GM12891 (cell line): ENCODE data around the gene HIRA.
"Not testable (repeated sequence)": the region's sequence is repeated elsewhere in the genome, so short reads cannot be mapped to it uniquely, and the experiment has no call there.

Experiments
- DNase-seq: peaks from one replicate; pipeline ENCODE4 v3.0.0; 2011; ENCODE audit warnings: low spot score; ENCODE audit not compliant: insufficient read length
- FAIRE-seq: peaks from 2 replicates; lab custom pipeline; 2011; peaks lifted over from hg19 to GRCh38; lab: Jason Lieb, UNC
- PAX5 ChIP-seq: IDR thresholded peaks from 2 replicates; pipeline ENCODE4 v1.6.1; 2011; ENCODE audit warnings: low read length, moderate library complexity, mild to moderate bottlenecking; ENCODE audit not compliant: insufficient read depth, severe bottlenecking
- POLR2A ChIP-seq: IDR thresholded peaks from 2 replicates; pipeline ENCODE4 v1.6.1; 2011; ENCODE audit warnings: low read depth, low read length, control low read depth
- POLR2AphosphoS5 ChIP-seq: IDR thresholded peaks from 2 replicates; pipeline ENCODE4 v1.6.1; 2011; ENCODE audit warnings: low read depth, low read length, control low read depth
- POU2F2 ChIP-seq: IDR thresholded peaks from 2 replicates; pipeline ENCODE4 v1.6.1; 2011; ENCODE audit warnings: low read depth, mild to moderate bottlenecking, control low read depth, low read length, moderate library complexity
- SPI1 ChIP-seq: IDR thresholded peaks from 2 replicates; pipeline ENCODE4 v1.6.1; 2011; ENCODE audit warnings: low read depth, low read length, control low read depth
- TAF1 ChIP-seq: IDR thresholded peaks from 2 replicates; pipeline ENCODE4 v1.6.1; 2011; ENCODE audit warnings: low read depth, low read length, control low read depth

The HIRA gene

GRCh38 chr22:19442166-19442565 is 10.6 kb upstream of the HIRA start:
- DNase-seq, result no peak
- no peak for FAIRE-seq
- TF ChIP-seq POU2F2 (no peak), POLR2AphosphoS5 (peak; percentile 20; the same call in 1 of the 2 replicates)

DNA sequence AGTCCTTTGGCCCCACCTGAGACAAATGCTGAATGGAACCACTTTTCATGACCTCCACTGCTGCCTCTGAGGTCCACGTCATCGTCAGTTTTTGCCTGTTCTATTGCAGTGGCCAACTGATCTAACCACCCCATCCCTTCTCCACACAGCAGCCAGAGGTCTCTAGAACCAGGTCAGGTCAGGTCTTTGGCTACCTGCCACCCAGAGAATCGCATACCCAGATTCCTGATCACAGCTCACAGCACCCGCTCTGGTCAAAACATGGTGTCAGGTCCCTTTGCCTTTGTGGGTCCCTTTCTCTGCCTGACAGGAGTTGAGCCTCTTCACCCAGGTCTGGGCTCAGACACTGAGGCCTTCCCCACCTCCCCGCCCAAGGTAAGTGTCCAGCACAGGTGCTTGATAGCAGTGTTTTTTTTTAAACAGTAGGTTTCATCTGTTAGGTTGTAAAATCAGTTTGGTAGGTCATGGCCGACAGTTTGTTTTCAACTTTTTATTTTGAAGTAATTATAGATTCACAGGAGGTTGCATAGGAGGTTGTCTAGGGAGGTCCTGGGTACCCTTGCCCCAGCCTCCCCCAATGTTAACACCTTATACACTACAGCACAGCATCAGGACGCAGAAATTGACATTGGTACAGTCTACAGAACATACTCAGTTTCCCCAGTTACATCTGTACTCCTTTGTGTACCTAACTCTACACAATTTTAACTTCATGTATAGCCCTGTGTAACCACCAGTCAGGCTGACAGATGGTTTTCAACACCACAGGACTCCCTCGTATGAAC is 9.1 kb upstream of the HIRA start:
- TF ChIP-seq POLR2A (0 out of 2 replicates have a peak, but pooled peaks have one; percentile 29), POLR2AphosphoS5 (no peak)
- FAIRE-seq (no peak), DNase-seq (no peak)

DNA sequence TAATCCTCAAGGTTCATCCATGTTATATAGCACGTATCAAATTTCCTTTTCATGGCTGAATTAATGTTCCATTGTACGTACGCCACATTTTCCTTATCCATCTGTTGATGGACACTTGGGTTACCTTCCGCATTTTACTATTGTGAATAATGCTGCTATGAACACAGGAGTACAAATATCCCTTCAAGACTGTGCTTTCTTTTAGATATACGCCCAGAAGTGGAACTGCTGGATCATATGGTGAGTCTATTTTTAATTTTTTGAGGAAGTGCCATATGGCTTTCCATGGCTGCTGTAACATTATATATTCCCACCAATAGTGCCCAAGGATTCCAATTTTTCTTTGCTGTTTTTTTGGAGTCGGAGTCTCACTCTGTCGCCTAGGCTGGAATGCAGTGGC is 6.8 kb upstream of the HIRA start:
- no peak for DNase-seq
- FAIRE-seq, result no peak
- TF ChIP-seq POLR2AphosphoS5 (no peak), SPI1 (no peak), TAF1 (no peak), PAX5 (no peak), POLR2A (no peak), POU2F2 (no peak)

DNA sequence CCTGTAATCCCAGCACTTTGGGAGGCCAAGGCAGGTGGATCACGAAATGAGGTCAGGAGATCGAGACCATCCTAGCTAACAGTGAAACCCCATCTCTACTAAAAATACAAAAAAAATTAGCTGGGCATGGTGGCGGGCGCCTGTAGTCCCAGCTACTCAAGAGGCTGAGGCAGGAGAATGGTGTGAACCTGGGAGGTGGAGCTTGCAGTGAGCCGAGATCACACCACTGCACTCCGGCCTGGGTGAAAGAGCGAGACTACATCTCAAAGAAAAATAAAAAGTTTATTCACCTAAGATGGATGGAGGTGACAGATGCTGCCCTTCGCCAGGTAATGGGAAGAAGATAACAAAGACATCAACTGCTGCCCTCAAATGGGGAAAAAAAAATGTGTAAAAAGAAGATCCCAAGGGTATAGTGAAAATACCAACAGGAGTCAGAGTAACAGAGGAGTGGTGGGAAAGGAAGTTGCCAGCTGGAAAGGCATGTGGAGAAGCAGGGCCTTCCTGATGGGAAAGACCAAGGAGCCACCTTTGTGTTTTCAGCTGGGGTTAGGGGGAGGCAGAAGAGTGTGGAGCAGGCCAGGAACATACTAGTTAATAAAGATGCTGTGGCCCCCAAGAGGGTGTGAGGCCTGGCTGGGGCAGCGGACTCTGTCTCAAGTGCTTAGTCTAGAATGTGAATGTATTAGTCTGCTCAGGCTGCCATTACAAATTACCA is 5.1 kb upstream of the HIRA start:
- not testable (repeated sequence) for FAIRE-seq, DNase-seq

GRCh38 chr22:19434829-19435580 is 3.5 kb upstream of the HIRA start:
- DNase-seq (no peak), FAIRE-seq (no peak)
- TF ChIP-seq PAX5, result no peak
- no peak for TF ChIP-seq POU2F2
- no peak for TF ChIP-seq SPI1
- no peak for TF ChIP-seq POLR2AphosphoS5
- TF ChIP-seq TAF1, result no peak
- no peak; the same call in 1 of the 2 replicates for TF ChIP-seq POLR2A

DNA sequence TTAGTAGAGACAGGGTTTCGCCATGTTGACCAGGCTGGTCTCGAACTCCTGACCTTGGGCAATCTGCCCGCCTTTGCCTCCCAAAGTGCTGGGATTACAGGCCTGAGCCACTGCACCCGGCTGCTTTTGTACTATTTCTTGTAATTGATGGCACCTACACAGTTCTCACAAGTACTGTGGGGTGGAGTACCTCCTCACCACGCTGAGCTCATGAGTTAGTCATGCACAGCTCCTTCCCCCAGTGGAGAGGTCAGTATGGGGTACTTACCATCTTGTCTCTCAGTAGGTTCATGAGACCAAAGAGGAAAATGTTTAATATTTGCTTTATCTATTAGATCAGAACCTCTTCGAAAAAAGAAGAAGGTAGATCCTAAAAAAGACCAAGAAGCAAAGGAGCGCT is 2.9 kb upstream of the HIRA start:
- FAIRE-seq (no peak), DNase-seq (no peak)
- TF ChIP-seq PAX5, result no peak
- no peak for TF ChIP-seq POLR2A
- TF ChIP-seq SPI1, result no peak
- TF ChIP-seq TAF1, result no peak
- TF ChIP-seq POLR2AphosphoS5, result no peak
- TF ChIP-seq POU2F2, result no peak

DNA sequence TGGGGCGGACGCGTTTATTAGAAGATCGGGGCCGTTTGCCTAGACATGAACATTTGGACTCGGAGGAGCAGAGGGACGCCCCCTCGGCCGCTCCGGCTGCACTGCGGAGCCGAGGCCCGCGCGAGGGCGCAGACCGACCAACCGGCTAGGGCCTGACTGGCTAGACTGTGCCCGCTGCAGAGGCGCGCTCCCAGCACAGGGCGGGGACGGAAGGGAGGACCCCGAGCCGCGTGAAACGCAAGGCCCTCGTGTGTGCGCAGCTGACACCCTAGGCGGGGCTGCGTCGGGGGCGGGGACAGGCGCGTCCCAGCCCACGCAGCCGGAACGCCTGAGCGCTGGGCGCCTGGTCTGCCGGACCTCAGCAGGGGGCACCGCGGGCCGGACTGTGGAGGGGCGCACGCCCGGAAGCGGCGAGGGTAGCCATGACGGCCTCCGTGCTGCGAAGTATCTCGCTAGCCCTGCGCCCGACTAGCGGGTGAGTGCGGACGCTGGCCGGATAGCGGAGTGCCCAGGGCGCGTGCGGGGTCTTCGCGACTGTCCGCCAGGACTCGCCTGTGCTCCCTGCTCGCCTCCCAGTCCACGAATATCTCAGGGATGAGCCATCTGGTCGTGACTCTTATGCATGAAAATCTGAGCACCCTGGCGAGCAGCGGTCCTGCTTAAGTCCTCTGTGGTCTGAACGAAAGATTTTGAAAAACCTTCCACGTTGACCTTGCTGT is 759 bp upstream of the HIRA start, which contains the start of gene MRPL40:
MRPL40 (plus strand) TSS at position 413 of the 719 bp plus-strand sequence; CDS start at position 423, 10 bp downstream.
- TF ChIP-seq POLR2AphosphoS5, result peak; percentile 97
- peak; percentile 87; the same call in 1 of the 2 replicates for TF ChIP-seq POU2F2
- TF ChIP-seq TAF1, result peak; percentile 76; the same call in 1 of the 2 replicates
- no peak for TF ChIP-seq SPI1
- TF ChIP-seq PAX5, result no peak
- peak; percentile 96 for TF ChIP-seq POLR2A

DNA sequence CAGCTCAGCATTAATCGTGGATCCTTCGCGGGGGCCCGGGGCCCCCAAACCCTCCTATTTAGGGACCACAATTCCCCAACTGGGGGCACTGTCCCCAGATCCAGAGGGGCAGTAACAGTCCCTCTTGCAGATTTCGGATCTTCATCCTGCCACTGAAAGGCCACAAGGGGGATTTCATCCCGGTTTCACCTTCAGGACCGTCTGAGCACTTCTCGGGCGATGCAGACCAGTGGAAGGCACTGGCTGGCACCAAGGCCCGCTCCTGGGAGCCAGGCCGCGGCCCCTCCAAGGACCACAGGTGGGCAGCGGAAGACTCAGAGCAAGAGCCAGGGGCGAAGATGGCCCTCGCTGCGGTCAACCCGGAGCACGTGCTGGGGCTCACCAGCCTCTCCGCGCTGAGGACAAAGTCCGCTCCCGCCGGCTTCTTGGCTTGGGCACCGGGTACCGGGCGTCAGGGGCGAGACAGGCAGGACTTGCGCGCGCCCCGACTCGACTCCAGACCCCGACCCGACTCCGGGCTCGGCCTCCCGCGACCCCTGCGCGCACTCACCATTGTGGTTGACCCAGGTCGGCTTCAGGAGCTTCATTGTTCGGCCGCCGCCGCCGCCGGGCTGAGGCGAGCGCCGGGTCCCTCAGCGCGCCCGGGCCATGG is 517 bp downstream of the HIRA start:
- FAIRE-seq (no peak), DNase-seq (no peak)
- no peak for TF ChIP-seq TAF1
- TF ChIP-seq SPI1, result no peak
- no peak for TF ChIP-seq POLR2A
- TF ChIP-seq POLR2AphosphoS5, result no peak
- TF ChIP-seq PAX5, result no peak
- no peak for TF ChIP-seq POU2F2

More for the DNA sequence above, 759 bp upstream of the HIRA start, which contains the start of gene MRPL40:
- peak; percentile 99 for FAIRE-seq
- DNase-seq, result peak; percentile 92
